ENCODE data around the gene MLEC. TPM values are rescaled to one million over a fixed set of nuclear protein-coding genes. Genes with fewer than 3 reads are reported as not detected.
A peak's percentile ranks its signal among the peaks of the same experiment; 100 is the strongest.

The MLEC gene
- total and polyA plus RNA-seq, 2 of the 13 experiments (the other 11 are each of a cell fraction or from before 2014, with no cell fraction given): 49.8 to 156 TPM

DNA sequence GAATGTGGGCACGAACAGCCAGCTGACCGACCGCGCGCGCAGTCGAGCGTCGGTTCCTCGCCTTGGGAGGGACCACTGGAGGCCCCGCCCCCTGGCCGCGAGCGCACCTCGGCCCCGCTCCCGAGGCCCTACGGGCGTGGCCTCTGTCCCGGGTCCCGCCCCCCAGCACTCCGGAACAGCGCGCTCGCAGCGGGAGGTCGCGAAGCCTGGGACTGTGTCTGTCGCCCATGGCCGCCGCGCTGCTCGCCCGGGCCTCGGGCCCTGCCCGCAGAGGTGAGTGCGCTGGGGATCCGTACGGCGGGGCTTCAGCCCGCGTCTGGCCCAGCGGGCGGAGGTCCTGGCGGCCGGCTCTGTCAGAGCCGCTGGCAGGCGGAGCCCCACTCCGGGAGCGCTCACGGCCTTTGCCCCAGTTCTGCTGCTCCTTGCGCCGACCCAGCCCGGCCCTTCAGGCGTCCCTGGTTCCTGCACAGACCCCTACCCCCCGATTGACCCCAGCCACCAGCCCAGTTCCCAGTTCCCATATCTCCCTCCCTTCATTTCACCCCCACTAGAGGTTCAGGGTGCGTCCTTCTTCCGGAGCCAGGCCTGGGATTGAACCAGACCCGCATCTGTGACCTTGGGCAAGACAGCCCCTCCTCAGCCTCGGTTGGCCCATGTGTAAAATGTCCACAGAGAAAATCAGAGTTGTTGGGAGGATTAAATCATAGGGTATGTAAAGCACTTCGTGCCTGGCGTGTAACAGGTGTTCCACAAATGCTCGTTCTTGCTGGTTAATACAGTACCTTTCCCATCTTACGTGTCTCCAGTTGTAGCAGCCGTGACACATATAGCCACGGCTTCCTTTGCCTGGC is 38.9 kb downstream of the MLEC start, which contains the start of gene ACADS (continued):
- TF ChIP-seq, protein P1, sequence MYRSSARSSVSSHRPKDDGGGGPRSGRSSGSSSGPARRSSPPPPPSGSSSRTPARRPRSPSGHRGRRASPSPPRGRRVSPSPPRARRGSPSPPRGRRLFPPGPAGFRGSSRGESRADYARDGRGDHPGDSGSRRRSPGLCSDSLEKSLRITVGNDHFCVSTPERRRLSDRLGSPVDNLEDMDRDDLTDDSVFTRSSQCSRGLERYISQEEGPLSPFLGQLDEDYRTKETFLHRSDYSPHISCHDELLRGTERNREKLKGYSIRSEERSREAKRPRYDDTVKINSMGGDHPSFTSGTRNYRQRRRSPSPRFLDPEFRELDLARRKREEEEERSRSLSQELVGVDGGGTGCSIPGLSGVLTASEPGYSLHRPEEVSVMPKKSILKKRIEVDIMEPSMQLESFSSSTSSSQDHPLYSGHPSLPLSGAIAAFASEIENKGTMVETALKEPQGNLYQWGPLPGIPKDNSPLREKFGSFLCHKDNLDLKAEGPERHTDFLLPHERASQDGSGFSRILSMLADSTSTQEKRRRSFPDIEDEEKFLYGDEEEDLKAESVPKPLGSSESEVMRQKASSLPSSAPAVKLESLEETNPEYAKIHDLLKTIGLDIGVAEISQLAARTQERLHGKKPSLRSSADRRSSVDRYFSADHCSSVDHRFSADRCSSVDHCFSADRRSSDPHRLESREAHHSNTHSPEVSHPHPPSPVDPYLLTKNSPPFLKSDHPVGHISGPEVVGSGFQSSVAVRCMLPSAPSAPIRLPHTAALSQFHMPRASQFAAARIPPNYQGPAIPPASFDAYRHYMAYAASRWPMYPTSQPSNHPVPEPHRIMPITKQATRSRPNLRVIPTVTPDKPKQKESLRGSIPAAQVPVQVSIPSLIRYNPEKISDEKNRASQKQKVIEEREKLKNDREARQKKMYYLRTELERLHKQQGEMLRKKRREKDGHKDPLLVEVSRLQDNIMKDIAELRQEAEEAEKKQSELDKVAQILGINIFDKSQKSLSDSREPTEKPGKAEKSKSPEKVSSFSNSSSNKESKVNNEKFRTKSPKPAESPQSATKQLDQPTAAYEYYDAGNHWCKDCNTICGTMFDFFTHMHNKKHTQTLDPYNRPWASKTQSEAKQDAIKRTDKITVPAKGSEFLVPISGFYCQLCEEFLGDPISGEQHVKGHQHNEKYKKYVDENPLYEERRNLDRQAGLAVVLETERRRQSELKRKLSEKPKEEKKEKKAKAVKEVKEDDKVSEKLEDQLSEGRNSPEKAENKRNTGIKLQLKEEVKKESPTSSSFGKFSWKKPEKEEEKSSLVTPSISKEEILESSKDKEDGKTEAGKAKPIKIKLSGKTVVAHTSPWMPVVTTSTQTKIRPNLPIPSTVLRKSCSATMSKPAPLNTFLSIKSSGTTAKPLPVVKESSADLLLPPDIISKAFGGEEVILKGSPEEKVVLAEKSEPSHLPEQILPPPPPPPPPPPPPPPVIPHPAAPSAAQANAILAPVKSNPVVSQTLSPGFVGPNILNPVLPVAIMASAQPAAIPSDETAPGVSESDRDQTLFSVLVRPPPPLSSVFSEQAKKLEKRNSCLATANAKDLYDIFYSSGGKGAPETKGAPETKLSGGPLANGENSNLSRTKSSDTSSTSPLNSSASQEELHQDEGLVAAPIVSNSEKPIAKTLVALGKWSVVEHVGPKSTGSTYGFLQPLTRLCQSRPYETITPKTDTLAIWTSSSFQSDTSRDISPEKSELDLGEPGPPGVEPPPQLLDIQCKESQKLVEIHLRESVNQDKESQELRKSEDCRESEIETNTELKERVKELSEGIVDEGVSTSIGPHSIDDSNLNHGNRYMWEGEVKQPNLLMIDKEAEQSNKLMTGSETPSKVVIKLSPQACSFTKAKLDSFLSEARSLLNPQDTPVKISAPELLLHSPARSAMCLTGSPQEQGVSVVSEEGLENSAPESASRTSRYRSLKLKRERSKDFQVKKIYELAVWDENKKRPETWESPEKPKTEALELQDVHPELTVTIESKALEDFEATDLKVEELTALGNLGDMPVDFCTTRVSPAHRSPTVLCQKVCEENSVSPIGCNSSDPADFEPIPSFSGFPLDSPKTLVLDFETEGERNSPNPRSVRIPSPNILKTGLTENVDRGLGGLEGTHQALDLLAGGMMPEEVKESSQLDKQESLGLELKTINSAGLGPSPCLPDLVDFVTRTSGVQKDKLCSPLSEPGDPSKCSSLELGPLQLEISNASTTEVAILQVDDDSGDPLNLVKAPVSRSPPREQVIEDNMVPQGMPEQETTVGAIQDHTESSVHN (CRISPR knock-in tag; IDR thresholded peaks at IDR 0.05): no peak
- TF ChIP-seq, protein P2, sequence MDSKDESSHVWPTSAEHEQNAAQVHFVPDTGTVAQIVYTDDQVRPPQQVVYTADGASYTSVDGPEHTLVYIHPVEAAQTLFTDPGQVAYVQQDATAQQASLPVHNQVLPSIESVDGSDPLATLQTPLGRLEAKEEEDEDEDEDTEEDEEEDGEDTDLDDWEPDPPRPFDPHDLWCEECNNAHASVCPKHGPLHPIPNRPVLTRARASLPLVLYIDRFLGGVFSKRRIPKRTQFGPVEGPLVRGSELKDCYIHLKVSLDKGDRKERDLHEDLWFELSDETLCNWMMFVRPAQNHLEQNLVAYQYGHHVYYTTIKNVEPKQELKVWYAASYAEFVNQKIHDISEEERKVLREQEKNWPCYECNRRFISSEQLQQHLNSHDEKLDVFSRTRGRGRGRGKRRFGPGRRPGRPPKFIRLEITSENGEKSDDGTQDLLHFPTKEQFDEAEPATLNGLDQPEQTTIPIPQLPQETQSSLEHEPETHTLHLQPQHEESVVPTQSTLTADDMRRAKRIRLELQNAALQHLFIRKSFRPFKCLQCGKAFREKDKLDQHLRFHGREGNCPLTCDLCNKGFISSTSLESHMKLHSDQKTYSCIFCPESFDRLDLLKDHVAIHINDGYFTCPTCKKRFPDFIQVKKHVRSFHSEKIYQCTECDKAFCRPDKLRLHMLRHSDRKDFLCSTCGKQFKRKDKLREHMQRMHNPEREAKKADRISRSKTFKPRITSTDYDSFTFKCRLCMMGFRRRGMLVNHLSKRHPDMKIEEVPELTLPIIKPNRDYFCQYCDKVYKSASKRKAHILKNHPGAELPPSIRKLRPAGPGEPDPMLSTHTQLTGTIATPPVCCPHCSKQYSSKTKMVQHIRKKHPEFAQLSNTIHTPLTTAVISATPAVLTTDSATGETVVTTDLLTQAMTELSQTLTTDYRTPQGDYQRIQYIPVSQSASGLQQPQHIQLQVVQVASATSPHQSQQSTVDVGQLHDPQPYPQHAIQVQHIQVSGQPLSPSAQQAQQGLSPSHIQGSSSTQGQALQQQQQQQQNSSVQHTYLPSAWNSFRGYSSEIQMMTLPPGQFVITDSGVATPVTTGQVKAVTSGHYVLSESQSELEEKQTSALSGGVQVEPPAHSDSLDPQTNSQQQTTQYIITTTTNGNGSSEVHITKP (CRISPR knock-in tag; IDR thresholded peaks at IDR 0.05; ENCODE audit: low read depth): peak; percentile 19; the same call in 1 of the 2 replicates
- TF ChIP-seq HNRNPK (IDR thresholded peaks at IDR 0.05; ENCODE audit: low read depth, low read length, poor library complexity, severe bottlenecking) (peak; percentile 79), HNRNPL (IDR thresholded peaks at IDR 0.05; ENCODE audit: low read depth, low read length) (no peak), MXD4 (CRISPR knock-in tag; IDR thresholded peaks at IDR 0.05) (peak; percentile 55; the same call in 1 of the 2 replicates), CBFB (CRISPR knock-in tag; IDR thresholded peaks at IDR 0.05) (peak; percentile 67; the same call in 1 of the 2 replicates), ZNF12 (CRISPR knock-in tag; IDR thresholded peaks at IDR 0.05) (no peak), TCF7L2 (IDR thresholded peaks at IDR 0.05; ENCODE audit: low read depth, low read length) (no peak), ZNF432 (CRISPR knock-in tag; IDR thresholded peaks at IDR 0.05; ENCODE audit: borderline replicate concordance) (no peak), ZMAT3 (CRISPR knock-in tag; conservative IDR thresholded peaks at IDR 0.05) (peak; percentile 91; the same call in 1 of the 2 replicates), ISX (CRISPR knock-in tag; conservative IDR thresholded peaks at IDR 0.05) (no peak), GPN1 (CRISPR knock-in tag; IDR thresholded peaks at IDR 0.05; ENCODE audit: borderline replicate concordance) (no peak), HOXA3 (CRISPR knock-in tag; IDR thresholded peaks at IDR 0.05) (peak; percentile 56), ZNF557 (CRISPR knock-in tag; IDR thresholded peaks at IDR 0.05) (no peak), ZNF20 (CRISPR knock-in tag; IDR thresholded peaks at IDR 0.05) (no peak)
- TF ChIP-seq, protein P3, sequence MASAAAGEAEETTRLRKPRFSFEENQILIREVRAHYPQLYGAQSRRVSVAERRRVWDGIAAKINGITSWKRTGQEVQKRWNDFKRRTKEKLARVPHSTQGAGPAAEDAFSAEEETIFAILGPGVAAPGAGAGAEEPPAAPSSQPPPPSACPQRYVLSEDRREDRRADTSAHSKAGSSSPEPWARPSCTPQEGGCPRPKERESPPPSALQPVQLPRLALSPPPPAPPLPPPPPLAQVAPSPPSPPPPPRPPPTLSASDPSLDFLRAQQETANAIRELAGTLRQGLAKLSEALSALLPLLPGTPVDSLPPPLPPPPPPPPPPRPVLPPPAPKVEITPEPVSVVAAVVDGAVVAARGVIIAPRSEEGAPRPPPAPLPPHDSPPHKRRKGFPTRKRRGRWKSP (CRISPR knock-in tag; IDR thresholded peaks at IDR 0.05): peak; percentile 81
